ENCODE data around the gene SUPT4H1. TPM values are rescaled to one million over a fixed set of nuclear protein-coding genes. Genes with fewer than 3 reads are reported as not detected.

The SUPT4H1 gene
- total and polyA plus RNA-seq, 9 of the 15 experiments (the other 6 are each of a cell fraction or from before 2014, with no cell fraction given) = 62.1 to 320 (median 117) TPM

- TF ChIP-seq TFE3 (CRISPR knock-in tag; IDR thresholded peaks at IDR 0.05) = no peak
- no peak for TF ChIP-seq TSC22D4 (tag; IDR thresholded peaks at IDR 0.05)
- TF ChIP-seq SUPT5H (IDR thresholded peaks at IDR 0.05) = peak; percentile 61
- no peak for TF ChIP-seq FOXK1 (CRISPR knock-in tag; IDR thresholded peaks at IDR 0.05; ENCODE audit: borderline replicate concordance)
- TF ChIP-seq ID3 (CRISPR knock-in tag; IDR thresholded peaks at IDR 0.05) = no peak
- TF ChIP-seq ID3 (tag; IDR thresholded peaks at IDR 0.05) = peak; percentile 61; the same call in 1 of the 2 replicates
- TF ChIP-seq ELK1 (CRISPR knock-in tag; IDR thresholded peaks at IDR 0.05) = no peak
- TF ChIP-seq GTF2E2 (tag; IDR thresholded peaks at IDR 0.05) = peak; percentile 75; the same call in 1 of the 2 replicates
- 0 out of 2 replicates have a peak, but pooled peaks have one; percentile 28 for TF ChIP-seq HINFP (tag; conservative IDR thresholded peaks at IDR 0.05; ENCODE audit: low read depth)
- no peak for TF ChIP-seq ZNF830 (CRISPR knock-in tag; IDR thresholded peaks at IDR 0.05)
- 0 out of 2 replicates have a peak, but pooled peaks have one; percentile 18 for TF ChIP-seq ZNF79 (CRISPR knock-in tag; IDR thresholded peaks at IDR 0.05; ENCODE audit: low read depth)
- TF ChIP-seq NCOR1 (IDR thresholded peaks at IDR 0.05) = peak; percentile 12; the same call in 1 of the 2 replicates
- no peak for TF ChIP-seq HNRNPLL (IDR thresholded peaks at IDR 0.05; ENCODE audit: low read depth, low read length, poor library complexity, severe bottlenecking)
- TF ChIP-seq SAFB (IDR thresholded peaks at IDR 0.05; ENCODE audit: borderline replicate concordance, low read depth, low read length) = no peak
- TF ChIP-seq EZH2 (IDR thresholded peaks at IDR 0.05; ENCODE audit: borderline replicate concordance, low read depth, low read length) = no peak
- peak; percentile 7 for TF ChIP-seq NEUROD1 (IDR thresholded peaks at IDR 0.05; ENCODE audit: borderline replicate concordance, low read depth, low read length, partially characterized antibody)
- TF ChIP-seq CBFA2T2 (conservative IDR thresholded peaks at IDR 0.05) = no peak
- TF ChIP-seq SPI1 (IDR thresholded peaks at IDR 0.05; ENCODE audit: borderline replicate concordance, low read depth, low read length) = peak; percentile 96
- no peak; the same call in 1 of the 2 replicates for TF ChIP-seq ZNF41 (CRISPR knock-in tag; conservative IDR thresholded peaks at IDR 0.05)
- no peak for TF ChIP-seq RBM34 (IDR thresholded peaks at IDR 0.05; ENCODE audit: borderline replicate concordance, insufficient read depth, low read length)
- TF ChIP-seq POU5F1 (IDR thresholded peaks at IDR 0.05; ENCODE audit: borderline replicate concordance, low read depth, low read length, partially characterized antibody) = no peak
- TF ChIP-seq FOXJ2 (tag; IDR thresholded peaks at IDR 0.05) = no peak
- TF ChIP-seq DMBX1 (CRISPR knock-in tag; IDR thresholded peaks at IDR 0.05; ENCODE audit: borderline replicate concordance) = peak; percentile 87; the same call in 1 of the 2 replicates
- no peak for TF ChIP-seq YBX1 (IDR thresholded peaks at IDR 0.05)
Measured at GRCh38 chr17:58335779-58336455, 16.1 kb downstream of the SUPT4H1 start (continued).
